Suprapubic skin (tissue), 4 donors: ENCODE data around the gene NRG3.

Experiments used
- EP300 ChIP-seq: sonication (generic); formaldehyde crosslinking; IDR thresholded peaks from one replicate; pipeline ENCODE4 v1.6.1; 2017; ENCODE audit warnings: antibody characterized with exemption
- POLR2A ChIP-seq, 2 donors: fragments of 450-650 bp; IDR thresholded peaks; one replicate each; pipeline ENCODE4 v1.6.1; 2017; ENCODE audit warnings: antibody characterized with exemption in 2 of 2, mild to moderate bottlenecking in 2 of 2, moderate library complexity in 2 of 2
- POLR2AphosphoS5 ChIP-seq, 3 donors: sonication (generic); formaldehyde crosslinking; IDR thresholded peaks; one replicate each; pipeline ENCODE4 v1.6.1; 2017; ENCODE audit warnings: antibody characterized with exemption in 3 of 3
- TF ChIP-seq, protein P1 (sequence below), 2 donors: fragments of 200-600 bp in 1 of 2; fragments of 450-650 bp in 1 of 2; sonication (generic) in 1 of 2; IDR thresholded peaks; one replicate each; pipeline ENCODE4 v1.5.1; 2016 to 2019; ENCODE audit warnings: antibody characterized with exemption in 2 of 2, mild to moderate bottlenecking in 1 of 2, moderate library complexity in 1 of 2

GRCh38 chr10:82462910-82463551 lies 588.0 kb downstream of the NRG3 start:
- TF ChIP-seq POLR2A (IDR thresholded peaks at IDR 0.05) (no peak), POLR2AphosphoS5 (IDR thresholded peaks at IDR 0.05) (no peak), EP300 (no peak)
- TF ChIP-seq, protein P1, sequence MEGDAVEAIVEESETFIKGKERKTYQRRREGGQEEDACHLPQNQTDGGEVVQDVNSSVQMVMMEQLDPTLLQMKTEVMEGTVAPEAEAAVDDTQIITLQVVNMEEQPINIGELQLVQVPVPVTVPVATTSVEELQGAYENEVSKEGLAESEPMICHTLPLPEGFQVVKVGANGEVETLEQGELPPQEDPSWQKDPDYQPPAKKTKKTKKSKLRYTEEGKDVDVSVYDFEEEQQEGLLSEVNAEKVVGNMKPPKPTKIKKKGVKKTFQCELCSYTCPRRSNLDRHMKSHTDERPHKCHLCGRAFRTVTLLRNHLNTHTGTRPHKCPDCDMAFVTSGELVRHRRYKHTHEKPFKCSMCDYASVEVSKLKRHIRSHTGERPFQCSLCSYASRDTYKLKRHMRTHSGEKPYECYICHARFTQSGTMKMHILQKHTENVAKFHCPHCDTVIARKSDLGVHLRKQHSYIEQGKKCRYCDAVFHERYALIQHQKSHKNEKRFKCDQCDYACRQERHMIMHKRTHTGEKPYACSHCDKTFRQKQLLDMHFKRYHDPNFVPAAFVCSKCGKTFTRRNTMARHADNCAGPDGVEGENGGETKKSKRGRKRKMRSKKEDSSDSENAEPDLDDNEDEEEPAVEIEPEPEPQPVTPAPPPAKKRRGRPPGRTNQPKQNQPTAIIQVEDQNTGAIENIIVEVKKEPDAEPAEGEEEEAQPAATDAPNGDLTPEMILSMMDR (IDR thresholded peaks at IDR 0.05), result no peak
